HG03432 (cell line): ENCODE measurements around the gene STK4.

Experiments
- ATAC-seq: cut with Tn5 transposase; IDR thresholded peaks from one replicate; pipeline ENCODE4 v1.9.1; 2021; ENCODE audit warnings: mild to moderate bottlenecking, moderate library complexity; ENCODE audit not compliant: unreplicated experiment

Gene STK4

GRCh38 chr20:45080867-45081624, 114.7 kb downstream of the STK4 start:
- ATAC-seq, result no peak

GRCh38 chr20:45082468-45082867, 116.2 kb downstream of the STK4 start:
- no peak for ATAC-seq

DNA sequence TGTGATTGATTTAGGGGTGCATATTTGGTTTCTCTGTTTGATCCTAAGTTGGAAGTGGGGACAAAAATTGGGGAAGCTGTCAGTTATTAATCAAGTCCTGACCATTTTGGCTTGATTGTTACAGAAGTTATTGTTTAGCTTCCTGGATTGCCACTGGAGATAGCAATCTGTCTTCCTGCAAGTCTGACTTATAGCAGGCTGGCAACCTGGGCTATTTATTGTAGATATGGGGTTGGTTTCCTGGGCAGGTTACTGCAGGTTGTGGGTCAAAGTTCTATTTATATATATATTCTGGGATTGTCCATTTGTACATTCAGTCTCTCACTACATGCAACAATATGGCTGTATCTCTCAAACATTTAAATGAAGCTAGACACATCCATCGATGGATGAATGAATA, 116.8 kb downstream of the STK4 start:
- no peak for ATAC-seq

DNA sequence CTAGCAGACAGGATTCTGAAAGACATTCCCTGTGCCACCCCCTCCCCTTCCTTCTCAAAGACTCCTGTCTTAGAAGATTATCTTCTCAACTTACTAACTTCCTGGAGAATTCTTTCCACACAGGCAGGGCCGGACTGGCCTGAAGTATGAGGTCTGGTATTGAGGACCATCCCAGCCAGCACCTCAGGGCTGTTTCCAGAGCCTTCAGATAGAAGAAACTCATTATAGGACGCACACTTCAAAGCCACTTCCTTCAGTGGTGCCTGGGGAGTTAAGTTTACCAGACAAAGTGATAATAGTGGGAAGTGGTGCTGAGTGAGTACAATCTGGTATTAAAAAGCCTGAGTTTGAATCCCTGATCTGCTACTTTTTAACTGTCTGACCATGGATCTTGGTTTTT, 119.0 kb downstream of the STK4 start:
- no peak for ATAC-seq

GRCh38 chr20:45085867-45086266, 119.6 kb downstream of the STK4 start:
- no peak for ATAC-seq

DNA sequence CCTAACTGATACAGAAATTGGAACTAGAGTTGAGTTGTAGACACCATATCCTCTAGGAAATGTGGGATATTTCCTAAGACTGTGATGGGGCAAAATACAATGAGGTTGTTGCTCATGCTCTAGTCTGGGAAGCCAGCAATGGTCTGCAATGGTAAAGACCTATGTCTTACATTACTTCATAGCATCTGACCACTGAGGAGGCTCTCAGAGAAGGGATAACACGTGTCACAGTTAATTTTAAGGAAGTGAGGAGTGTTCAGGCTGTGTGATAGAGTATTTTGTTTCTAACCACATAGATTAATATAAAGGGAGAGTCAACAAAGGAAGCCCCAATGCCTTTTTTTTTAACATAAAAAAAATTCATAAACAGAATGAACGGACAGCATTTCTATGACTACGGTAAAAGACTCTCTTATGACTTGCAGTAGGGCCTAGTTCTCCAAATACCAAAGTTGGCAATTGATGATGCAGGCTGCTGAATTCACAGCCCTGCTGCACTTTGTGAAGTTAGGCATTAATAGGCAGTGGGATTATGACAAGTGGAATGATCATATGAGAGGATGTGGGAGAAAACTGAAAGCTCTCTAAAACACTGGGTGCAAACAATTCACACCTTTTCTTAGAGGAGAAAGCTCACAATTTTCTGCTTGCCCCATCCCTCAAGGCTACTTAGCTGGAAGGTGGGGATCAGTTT, 120.9 kb downstream of the STK4 start:
- no peak for ATAC-seq

DNA sequence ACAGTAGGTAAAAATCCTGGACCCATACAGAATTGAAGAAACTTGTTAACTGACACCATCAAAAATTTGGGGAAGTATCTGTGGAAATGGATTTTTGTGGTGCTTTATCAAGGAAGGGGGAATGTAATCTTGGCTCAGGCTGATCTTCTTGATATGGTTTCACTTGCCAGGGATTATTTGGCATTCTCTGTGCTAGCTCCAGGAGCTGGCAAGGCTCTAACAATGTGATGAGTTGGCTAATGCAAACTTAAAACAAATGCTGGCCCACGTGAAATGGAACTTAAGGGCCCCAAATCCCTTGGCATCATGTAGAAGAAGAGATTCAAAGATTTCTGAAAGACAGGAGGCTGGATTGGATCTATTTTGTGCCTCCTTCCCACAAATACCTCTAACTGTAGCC, 121.5 kb downstream of the STK4 start:
- no peak for ATAC-seq

DNA sequence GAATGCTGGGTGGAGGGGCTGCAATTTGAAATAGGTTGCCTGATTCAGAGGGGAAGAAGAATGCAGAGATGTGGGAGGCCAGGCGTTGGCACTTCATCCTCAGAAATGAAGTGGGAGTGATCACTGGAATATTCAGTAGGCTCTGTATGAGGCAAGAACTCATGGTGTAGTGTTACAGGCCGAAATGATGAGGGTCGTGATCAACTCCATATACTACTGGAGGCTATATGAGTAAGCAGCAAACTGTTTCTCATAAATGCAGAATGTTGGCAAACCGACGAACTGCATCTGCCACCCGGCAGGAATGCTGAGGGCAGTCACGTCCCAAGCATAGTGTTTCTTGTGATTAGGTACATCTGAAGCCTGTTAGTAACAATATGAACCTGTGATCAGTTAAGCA, 121.9 kb downstream of the STK4 start:
- ATAC-seq, result no peak

GRCh38 chr20:45090481-45090880, 124.2 kb downstream of the STK4 start:
- no peak for ATAC-seq

GRCh38 chr20:45091366-45091765, 125.1 kb downstream of the STK4 start:
- no peak for ATAC-seq

DNA sequence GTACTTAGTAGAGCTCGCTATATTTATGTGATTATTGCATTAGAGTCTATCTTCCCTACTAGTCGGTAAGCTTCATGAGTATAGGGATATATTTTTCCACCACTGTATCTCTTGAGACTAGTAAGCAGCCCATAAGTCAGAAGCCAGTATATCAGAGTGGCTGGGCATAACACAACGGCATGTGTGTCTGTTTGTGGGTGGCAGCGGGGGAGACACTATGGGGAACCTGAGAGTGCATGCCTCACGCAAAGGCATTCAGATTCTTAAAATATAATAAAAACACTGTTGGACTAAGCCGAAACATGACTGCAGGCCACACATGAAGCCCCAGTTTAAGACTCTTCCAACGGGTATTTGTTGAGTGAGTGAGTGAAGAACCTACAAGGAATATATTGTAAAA, 126.6 kb downstream of the STK4 start:
- ATAC-seq, result no peak

GRCh38 chr20:45094201-45094600, 127.9 kb downstream of the STK4 start:
- ATAC-seq, result no peak

DNA sequence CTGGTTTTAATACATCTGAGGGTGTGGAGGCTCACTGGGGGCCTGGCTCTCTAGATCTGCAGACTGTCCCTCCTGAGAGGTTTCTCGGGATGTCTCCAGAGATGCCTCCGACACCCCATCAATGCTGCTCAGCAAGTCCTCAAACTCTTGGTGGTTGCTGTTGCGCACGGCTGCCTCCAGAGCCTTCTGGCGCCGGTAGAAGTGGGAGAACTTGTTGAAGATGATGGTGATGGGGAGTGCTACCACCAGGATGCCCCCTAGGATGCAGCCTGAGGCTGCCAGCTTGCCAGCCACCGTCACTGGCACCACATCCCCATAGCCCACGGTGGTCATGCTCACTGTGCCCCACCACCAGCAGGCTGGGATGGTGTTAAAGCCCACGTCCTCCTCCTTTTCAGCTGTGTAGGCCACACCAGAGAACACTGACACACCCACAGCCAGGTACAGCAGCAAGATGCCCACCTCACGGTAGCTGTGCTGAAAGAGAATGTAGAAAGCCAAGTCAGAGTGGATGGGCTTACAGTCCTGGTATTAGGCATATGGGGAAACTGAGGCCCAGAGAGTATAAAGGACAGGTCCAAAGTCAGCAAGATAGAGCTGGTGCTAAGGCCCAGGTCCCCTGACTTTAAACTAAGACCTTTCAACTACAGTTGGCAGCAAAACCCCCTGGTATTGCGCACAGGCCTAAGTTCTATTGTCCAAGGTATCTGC, 128.7 kb downstream of the STK4 start:
- ATAC-seq, result no peak

DNA sequence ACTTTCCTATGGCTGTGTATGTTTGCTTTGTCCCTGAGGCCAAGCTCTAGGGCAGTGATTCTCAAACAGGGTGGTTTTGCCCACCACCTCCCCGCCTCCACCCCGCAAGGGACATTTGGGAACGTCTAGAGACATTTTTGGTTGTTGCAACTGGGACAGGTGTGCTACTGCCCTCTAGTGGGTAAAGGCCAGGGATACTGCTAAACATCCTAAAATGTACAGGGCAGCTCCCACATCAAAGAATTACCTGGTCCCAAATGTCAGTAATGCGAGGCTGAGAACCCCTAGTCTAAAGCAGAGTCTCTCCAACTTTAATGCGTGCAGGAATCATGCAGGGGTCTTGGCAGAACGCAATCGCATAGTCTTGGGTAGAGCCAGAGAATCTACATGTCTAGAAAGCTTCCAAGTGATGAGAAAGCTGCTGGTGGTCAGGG, 129.5 kb downstream of the STK4 start:
- no peak for ATAC-seq

DNA sequence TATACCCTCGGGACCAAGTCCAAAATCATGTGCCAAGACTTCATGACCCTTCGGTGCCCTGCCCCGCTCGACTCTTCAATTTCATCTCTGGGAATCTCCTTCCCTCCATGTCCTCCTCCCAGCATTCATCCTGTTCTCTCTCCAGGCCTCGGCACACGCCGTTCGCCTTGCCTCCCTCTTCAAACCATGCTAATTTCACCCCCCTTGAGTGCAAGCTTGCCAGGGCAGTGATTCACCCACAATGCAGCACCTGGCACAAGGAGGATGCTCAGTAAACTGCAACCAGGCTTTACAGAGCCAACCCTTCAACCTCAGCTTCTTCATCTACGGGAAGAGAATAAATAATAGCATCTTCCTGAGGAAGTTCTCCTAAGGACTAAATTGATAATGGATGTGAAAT, 130.5 kb downstream of the STK4 start:
- no peak for ATAC-seq

DNA sequence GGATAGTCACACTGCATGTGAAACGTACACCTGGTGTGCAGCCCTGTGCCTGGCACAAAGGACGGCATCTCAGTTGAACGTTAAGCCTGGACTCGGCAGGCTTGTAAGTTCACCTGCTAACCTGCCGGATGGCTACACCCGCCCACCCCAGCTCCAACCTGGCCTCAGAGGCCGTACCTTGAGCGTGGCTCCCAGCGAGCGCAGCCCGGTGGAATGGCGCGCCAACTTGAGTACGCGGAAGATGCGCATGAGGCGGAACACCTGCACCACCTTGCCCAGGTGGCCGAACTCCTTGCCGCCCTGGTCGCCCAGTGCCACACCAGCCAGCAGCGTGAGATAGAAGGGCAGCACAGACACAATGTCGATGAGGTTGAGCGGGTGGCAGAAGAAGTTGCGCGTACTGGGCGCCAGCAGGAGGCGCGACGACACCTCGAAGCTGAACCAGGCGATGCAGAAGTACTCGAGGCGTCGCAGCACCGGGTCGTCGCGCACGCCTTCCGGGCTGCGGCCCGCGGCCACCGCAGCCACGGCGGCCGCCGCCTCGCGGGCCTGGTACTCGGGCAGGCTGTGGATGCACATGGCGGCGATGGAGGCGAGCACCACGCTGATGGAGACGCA, 131.3 kb downstream of the STK4 start:
- no peak for ATAC-seq

DNA sequence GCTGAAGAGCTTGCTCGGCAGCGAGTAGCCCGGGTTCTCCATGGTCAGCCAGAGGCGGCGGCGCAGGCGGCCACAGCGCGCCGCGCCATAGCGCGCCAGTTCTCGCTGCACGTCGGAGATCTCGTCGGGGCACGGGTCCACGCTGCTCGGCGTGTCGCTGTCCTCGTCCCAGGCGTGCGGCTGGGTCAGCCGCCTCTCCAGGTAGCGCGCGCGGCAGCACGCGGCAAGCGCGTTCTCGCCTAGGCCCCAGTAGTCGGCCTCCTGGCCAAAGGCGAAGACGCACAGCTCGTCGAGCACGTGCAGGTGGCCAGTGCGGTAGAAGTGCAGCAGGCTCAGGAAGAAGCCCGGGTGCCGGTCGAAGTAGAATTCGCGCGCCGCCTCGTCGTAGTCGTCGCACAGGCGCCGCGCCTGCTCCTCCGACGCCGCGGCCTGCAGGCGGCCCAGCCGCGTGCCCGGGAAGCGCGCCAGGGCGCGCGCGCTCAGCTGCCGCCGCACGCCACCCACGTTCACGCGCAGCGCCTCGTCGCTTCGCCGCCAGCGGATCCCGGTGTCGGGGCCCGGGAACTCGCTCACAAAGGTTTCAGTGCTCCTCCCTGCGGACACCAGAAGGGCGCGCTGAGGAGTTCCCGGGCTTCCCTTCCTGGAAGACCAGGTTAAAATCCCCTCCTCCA, 131.9 kb downstream of the STK4 start:
- ATAC-seq, result no peak

DNA sequence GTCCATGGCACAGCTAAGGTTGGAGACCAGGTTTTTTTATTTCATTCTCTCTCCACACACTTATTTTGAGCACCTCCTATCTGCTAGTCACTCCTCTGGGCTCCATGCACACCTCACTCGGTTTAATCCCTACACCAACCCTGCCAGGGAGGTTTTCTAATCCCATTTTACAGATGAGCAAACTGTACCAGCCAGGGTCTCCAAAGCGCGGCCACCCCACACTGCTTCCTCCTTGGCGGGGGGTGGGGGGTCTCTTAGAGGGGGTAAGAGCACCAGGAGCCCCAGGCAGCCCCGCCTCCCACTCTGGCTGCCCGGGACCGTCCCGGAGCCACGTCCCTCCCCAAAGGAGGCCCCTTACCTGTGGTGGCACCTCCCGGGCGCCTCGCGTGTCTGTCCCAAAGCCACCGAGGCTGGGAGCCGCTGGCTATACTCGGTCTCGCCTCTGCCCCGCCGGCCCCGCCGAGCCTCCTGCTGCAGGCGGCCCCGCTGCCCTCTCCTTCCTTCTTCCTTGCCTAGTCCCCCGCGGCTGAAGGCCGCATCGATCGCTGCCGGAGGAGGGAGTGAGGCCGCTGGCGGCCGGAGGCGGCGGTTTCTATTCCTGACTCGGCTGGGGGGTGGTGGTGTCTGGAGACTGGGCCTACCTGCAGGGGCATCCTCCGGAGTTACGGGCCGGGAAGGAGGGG, 134.4 kb downstream of the STK4 start, which contains the start of gene KCNS1:
Gene KCNS1 (minus strand): TSS at position 565 of the 683 bp plus-strand sequence. CDS start 1,891 bp downstream, outside the sequence.
- ATAC-seq, result no peak

GRCh38 chr20:45101333-45101850, 135.1 kb downstream of the STK4 start:
- no peak for ATAC-seq

- ATAC-seq, result no peak
These were observed 136.8 kb downstream of the STK4 start for GRCh38 chr20:45103072-45103471.
